ENCODE measurements around the gene MYO1E. TPM values are rescaled to one million over a fixed set of nuclear protein-coding genes. Genes with fewer than 3 reads are reported as not detected.

Gene MYO1E
- total RNA-seq, 1 experiment from 2014 or later = 16.9 TPM

DNA sequence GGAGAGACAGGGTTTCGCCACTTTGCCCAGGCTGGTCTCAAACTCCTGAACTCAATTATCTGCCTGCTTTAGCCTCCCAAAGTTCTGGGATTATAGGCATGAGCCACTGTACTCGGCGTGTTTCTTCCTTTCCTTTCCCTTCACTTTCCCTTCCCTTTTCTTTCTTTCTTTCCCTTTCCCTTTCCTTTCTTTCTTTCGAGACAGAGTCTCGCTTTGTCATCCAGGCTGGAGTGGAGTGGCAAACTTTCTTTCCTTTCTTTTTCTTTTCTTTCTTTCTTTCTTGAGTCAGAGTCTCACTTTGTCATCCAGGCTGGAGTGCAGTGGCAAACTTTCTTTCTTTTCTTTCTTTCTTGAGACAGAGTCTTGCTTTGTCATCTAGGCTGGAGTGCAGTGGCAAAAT lies 183.4 kb downstream of the MYO1E start:
- no peak for DNase-seq (ENCODE audit: low spot score)
- in situ Hi-C loops (cut with HindIII; ENCODE audit: low sequenced_read_pairs) = no loop called here

DNA sequence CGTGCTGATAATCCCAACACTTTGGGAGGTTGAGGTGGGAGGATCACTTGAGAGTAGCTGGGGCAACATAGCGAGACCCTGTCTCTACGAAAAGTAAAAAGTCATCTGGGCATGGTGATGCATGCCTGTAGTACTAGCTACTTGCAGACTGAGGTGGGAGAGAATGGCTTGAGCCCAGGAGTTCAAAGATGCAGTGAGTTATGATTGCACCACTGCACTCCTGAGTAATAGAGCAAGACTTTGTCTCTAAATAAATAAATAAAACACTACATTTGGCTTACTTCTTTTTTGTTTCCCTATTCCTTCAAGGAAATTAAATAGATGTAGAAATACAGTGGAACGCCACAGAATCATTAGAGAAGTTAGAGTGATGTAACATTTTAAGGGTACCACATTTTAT lies 186.2 kb downstream of the MYO1E start:
- DNase-seq (ENCODE audit: low spot score) = no peak
- in situ Hi-C loops (cut with HindIII; ENCODE audit: low sequenced_read_pairs) = no loop called here

DNA sequence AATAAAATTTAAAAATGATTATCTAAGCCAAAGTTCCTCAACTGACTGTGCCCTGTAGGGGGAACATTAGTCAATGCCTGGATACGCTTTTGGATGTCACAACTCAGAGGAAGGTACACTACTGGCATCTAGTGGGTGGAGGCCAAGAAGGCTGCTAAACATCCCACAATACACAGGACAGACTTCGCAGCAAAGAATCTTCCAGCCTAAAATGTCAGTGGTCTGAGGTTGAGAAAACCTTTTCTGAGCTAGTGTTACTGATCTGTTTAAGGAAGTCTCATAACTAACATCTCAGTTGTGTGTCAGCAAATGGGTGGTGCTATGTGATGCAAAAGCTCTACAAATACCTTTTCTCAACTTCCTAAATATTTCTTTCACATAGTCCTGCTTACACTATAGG lies 186.9 kb downstream of the MYO1E start:
- no peak for DNase-seq (ENCODE audit: low spot score)
- in situ Hi-C loops (cut with HindIII; ENCODE audit: low sequenced_read_pairs) = no loop called here

DNA sequence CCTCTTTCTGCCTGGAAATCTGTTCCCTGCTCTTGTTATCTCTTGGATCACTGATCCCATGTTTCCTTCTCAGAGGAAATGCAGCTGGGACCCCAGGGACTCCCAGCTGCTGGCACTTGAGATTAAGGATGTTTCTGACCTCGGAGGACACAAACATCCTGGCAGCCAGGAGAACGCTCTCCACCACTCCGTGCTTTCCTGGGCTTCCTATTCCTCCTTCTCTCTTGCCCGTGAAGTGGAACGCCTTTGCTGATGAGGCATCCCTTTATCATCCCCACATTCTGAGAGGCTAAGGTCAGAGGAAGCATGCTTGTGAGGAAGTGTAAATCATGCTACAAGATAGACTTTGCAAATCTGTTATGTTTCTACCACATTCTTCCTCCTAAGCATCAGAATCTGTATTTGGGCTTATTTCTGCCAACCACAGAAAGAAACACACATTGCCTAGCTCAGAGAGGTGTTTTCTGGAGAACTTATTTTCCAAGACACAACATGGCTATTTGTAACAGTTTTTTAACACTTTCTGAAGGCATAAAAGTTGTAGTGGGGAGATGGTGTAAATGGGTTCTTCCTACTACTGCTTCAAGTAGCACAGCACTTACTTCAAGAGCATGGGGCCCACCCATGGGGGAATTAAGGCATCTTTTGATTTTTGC lies 191.6 kb downstream of the MYO1E start:
- no peak for DNase-seq (ENCODE audit: low spot score)
- in situ Hi-C loops (cut with HindIII; ENCODE audit: low sequenced_read_pairs) = no loop called here

DNA sequence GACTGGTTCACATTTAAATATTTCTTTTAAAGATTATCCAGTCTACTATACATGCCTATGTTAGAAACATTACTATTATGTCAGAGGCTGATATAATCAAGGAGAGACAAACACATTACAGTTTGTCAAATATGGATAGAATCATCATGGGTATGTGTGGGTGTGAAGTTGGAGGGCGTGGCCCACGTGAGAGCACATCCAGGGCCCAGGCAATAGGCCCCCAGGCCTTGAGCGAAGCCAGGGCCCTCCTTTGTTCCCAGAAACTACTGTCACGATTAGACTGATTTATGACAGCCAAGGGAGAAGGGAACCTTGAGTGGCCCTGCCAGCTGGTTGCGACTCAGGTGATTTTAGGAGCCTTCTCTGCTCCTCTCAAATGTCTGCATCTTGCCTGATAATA lies 193.0 kb downstream of the MYO1E start:
- in situ Hi-C loops (cut with HindIII; ENCODE audit: low sequenced_read_pairs) = no loop called here
- DNase-seq (ENCODE audit: low spot score) = no peak

DNA sequence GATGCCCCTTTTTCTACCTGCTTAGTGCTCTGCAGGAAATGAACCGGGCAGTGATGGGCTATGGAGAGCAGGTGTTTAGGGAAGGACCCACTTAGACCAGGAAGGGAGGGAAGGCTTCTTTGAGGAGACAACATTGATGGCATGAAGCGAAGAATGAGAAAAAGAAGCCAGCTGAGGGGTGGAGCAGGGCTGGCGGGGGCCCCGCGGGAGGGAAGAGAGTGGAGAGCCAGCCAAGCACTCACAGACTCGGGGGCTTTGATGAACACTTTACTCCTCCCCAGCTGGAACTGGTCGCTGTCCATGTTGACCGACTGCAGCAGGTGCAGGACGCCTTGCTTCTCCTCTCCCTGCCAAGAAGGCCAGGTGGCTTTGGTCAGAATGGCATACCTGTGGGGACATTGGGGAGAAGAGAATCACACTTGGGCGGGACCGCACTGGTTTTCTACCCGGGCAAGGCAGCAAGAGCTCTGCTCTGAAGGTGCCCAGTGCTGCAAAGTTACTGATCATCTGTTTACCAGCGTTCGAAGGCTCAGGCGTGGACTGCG lies 194.4 kb downstream of the MYO1E start:
- in situ Hi-C loops (cut with HindIII; ENCODE audit: low sequenced_read_pairs) = no loop called here
- DNase-seq (ENCODE audit: low spot score) = peak; percentile 12

DNA sequence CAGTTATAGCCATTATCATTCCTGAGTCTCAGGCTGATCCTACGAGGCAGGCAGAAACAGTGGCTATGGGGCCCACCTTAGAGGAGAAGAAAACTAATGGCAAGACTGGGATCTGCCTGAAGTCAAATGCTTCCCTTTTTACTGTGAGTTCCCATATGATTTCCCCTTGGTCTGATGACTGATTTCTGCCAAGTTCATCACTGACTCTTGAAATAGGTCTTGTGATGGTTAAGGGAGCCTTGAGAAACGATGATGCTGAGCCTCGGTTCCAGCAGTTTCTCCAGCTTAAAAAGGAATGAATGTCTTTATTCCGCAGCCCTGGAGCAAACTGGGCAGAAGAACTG lies 195.4 kb downstream of the MYO1E start:
- in situ Hi-C loops (cut with HindIII; ENCODE audit: low sequenced_read_pairs) = no loop called here
- no peak for DNase-seq (ENCODE audit: low spot score)

DNA sequence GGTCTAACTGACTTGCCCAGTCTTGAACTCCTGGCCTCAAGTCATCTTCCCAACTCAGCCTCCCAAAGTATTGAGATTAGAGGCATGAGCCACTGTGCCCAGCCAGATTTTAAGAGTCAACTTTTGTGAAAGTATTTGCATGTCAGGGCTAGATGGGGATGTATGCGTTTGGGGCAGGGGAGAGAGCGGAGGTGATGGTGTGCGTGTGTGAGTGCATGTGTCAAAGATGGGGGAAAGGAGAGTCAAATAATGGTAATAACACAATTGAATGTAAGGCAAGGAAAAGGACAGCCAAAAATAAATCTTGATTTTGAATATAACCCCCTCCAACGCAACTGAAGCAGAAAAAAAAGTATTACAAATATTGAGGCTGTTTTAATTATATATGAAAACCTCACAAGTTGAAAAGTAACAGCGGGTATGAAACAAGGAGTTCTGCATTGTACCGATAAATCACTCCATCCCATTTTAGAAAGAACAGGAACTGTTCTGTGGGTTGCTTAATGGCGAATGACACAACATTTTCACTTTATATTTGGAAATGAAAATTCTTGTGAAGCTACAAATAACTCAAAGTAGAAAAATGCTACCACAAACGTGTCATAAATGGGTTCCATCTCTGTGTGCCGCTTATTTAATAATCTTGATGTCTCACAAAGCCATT lies 195.9 kb downstream of the MYO1E start:
- in situ Hi-C loops (cut with HindIII; ENCODE audit: low sequenced_read_pairs) = no loop called here
- no peak for DNase-seq (ENCODE audit: low spot score)

DNA sequence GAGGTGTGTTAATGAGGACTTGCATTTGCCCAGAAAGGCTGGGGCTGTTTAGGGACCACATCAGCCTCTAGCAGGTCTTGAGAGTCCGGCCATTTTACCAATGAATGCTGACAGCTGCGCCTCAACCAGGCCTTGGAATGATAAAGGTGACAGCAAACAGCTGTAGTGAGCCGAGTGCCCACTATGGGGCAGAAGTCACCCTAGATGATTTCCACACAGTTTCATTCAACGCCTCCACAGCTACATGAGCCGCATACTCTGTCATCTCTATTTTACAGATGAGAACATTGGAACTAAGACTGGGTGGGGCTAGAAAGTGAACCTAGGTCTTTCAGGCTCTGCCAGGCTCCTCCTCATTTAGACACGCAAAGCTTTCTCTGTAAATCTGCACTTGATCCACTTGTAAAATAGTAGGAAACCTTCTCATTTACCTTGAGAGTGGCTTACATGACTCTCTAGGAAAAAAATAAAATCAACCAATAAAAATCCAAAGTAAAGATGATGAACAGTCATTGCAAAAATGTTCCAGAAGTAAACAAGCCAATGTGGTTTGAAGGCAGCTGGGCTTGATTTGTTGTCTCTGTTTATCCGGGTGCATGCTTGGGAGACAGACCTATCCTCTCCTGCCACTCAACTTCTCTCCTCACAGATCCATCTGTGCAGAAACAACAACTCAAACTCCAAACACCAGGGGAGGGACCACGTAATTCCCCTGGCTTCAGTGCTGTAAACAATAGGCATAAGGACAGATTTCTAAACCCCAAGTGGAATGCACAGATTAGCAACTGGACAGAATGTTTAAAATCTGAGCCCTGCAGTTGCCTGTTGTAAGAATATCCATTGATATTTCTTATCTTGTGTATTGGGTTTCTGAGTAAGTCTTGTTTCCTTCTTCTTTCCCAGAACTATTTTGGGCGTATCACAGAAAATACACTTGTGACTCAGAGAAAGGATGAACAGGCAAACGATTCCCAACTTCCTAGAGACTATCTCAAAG lies 197.5 kb downstream of the MYO1E start:
- DNase-seq (ENCODE audit: low spot score) = peak; percentile 13
- in situ Hi-C loops (cut with HindIII; ENCODE audit: low sequenced_read_pairs) = no loop called here

DNA sequence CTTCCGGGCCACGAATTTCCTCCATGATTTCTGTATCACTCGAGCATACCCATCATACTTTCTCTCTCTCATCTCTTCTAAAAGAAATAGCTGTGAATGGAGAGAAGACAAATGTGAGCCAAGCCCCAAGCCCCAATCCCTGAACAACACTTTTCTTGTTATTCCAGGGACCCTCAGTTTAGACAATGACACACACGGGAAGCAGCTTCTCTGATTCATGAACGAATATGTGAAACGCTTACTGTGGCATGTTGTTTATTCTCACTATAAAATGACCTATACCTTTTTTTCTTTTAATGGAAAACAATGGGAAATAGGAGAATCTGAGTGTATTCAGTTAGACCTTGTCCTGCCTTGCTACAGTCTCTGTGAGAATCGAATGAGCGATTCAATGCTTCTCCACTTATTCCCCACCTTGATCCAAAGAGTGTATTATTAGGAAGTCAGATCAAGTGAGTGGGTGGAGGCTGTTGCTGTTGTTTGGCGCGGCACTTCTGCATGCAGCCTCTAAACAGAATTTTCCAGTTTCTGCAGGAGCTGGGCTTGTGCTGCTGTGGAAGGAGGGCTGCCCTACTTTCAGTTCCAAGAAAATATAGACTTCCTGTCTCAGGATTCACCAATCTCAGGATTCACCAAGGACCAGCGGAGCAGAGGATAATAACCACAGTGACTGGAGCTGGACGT lies 198.4 kb downstream of the MYO1E start:
- no peak for DNase-seq (ENCODE audit: low spot score)
- in situ Hi-C loops (cut with HindIII; ENCODE audit: low sequenced_read_pairs) = no loop called here

DNA sequence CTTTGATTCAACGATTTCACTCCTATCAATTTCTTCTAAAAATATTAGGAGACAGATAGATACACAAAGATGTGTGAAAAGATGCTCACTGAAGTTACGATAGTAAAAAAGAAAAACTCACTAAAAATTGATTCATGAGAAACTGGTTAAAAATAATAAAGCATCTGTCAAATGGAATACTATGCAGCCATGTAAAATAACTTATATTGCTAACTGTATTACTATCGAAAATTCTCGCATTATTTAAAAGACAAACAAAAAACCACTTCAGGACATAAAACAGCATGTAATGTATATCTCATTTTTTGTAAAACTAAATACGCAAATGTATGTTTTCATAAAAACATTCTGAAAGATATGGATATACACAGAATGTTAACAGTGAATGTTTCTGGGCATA lies 199.5 kb downstream of the MYO1E start:
- DNase-seq (ENCODE audit: low spot score) = no peak
- in situ Hi-C loops (cut with HindIII; ENCODE audit: low sequenced_read_pairs) = no loop called here

DNA sequence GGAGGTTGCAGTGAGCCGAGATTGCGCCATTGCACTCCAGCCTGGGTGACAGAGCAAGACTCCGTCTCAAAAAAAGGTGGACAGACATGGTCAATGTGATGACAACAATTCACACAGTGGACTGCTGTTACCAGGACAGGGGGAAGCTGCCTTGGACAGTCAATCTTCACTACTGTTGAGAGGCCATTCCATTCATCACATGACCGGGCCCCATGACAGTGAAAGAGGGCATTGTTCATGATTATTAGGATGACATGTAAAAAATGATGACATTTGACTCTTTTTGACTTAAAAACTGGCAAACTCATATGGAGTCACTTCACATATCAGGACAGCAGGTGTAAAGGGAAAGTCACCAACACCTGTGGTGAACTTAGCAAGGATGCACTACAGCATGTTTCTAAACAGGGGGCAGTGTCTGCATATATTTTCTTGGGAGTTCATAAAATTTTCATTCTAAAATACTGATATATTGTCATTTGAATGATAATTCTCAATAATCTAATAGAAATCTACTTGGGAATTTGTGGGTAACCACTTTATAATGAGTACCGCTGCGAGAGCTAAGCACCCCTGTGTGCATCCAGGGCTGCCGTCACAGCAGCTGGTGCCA lies 200.3 kb downstream of the MYO1E start:
- in situ Hi-C loops (cut with HindIII; ENCODE audit: low sequenced_read_pairs) = no loop called here

DNA sequence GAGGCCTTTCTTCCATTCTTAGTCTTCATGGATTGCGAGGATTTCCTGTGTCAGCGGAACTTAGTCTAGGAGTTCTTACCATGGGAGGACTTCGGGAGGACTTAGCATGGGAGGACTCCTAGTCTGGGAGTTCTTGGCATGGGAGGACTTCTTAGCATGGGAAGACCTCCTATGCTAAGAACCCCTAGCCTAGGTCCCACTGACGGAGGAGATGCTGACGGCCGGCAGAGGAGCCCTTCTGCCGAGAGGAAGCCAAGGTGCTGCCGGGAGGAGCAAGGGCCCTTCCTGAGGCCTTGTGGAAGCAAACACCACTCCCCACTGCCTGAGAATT lies 201.6 kb downstream of the MYO1E start:
- DNase-seq (ENCODE audit: low spot score) = no peak
- in situ Hi-C loops (cut with HindIII; ENCODE audit: low sequenced_read_pairs) = no loop called here

More for the DNA sequence above, 200.3 kb downstream of the MYO1E start:
- no peak for DNase-seq (ENCODE audit: low spot score)

DNA sequence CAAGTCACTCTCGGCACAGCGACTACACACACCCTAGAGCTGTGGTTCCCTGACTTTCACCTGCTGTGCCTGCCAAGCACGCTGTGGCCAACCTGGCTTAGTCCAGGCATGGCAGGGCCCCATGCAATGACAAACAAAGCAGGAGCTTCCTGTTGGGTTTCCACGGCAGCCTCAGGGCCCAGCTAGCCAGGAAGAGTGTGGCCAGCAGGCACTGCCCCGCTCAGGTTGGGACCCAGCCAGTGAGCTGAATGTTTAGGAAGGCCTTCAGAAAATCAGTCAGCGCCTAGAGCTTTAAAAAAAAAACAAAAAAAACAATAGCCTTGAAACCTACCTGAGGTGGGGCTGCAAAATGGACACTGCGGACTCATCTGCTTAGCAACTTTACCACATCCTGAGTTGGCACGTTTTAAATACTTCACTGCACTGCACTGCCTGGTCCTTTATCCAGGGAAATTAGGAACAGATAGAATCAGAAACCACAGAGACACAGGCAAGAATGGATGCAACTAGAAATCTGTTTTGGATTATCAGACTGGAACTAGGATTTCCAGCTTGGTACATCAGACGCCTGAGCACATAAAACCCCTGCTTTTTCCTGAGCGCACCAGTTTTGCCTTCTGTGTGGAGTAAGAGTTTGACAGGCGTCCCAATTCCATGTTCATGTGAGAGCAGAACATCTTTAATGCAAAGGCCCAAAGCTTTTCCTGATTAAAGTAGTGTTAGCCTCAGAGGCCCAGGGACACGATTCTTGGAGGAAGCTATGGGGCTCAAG lies 202.2 kb downstream of the MYO1E start:
- in situ Hi-C loops (cut with HindIII; ENCODE audit: low sequenced_read_pairs) = no loop called here

DNA sequence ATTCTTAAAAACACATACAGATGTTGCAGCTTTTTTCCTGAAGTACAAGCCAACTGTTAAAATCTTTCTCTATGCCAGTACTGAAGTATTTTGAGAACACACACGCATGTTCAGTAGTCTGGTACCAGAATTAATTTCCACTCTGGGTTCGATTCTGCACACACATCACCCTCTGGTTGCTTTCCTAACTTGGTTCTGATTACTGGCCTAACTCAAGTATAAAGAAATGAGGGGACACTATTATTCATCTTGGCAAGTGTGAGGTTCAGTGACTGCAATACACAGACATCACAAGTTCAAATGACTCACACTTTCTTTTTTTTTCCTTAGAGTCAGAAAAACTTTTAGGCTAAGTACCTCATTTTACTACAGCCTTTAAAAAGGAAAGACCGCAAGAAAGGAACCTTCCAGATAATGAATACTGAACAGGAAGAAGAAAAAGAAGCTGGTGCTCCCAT lies 203.4 kb downstream of the MYO1E start:
- no peak for DNase-seq (ENCODE audit: low spot score)
- in situ Hi-C loops (cut with HindIII; ENCODE audit: low sequenced_read_pairs) = no loop called here

More for the DNA sequence above, 202.2 kb downstream of the MYO1E start:
- peak; percentile 86 for DNase-seq (ENCODE audit: low spot score)

DNA sequence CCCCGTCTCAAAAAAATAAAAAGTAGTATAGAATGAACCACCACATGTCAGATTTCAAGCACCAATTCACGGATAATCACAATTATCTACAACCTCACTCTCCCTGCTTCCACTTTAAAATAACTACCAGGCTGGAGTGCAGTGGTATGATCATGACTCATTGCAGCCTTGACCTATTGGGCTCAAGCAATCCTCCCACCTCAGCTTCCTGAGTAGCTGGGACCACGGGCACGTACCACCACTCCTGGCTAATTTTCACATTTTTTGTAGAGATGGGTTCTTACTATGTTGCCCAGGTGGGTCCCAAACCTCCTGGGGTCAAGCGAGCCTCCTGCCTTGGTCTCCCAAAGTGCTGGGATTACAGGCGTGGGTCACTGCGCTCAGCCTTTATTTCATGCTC lies 204.1 kb downstream of the MYO1E start:
- DNase-seq (ENCODE audit: low spot score) = no peak
- in situ Hi-C loops (cut with HindIII; ENCODE audit: low sequenced_read_pairs) = no loop called here

DNA sequence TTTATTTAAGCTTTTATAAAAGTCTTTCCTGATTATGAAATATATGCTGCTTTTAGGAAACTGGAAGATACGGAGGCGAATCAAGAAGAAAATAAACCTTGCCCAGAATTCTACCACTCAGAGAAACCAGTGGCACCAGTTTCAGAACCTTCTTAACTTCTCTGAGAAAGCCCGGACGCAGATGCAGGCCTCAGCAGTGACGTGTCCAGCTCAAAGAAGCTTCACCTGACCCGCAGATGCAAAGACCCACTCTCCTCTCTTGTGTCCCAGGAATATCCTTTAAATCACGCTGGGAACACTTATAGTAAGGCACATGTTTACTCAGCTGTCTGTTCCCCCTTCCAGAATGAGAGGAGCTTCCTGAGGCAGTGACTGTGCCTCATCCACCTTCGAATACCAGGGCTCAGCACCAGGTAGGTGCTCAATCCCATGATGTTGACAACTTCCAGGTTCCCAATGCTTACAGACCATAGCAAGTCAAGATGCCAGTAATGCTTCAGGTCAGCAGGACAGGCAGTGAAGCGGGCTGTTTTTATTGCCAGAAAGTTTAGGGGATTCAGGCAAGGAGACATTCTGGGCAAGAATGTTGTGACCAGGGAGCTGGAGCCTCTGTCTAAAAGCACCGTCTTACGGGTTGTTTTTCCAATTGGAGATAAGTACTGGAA lies 205.9 kb downstream of the MYO1E start:
- DNase-seq (ENCODE audit: low spot score) = no peak
- in situ Hi-C loops (cut with HindIII; ENCODE audit: low sequenced_read_pairs) = no loop called here

DNA sequence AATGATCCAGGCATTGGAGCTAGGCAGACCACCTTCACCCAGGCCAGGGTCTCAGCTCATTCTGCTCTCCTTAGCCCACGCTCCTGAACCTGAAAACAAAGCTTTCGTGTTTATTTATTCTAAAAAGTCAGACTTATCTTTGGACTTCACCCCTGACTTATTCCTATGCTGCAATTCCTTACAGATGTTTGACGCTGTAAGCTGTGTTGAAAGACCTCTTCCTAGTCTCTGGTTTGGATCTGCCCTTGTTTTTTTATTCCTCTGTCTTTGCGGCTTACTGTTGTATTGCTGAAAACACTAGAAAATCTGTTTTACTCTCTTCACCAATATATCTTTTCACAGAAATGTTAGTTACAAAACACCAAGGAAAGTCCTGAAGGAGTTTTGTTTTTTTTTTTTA lies 206.5 kb downstream of the MYO1E start:
- DNase-seq (ENCODE audit: low spot score) = no peak
- in situ Hi-C loops (cut with HindIII; ENCODE audit: low sequenced_read_pairs) = no loop called here
